Heart left ventricle (tissue), 13 donors: ENCODE data around the gene CACNG7.

Experiments
- CTCF ChIP-seq, 12 donors: fragments of 200-600 bp; sonication (generic) in 4 of 12; IDR thresholded peaks; one replicate each; pipeline versions ENCODE4 v1.5.0 to v1.8.0; 2018 to 2022; ENCODE audit warnings: antibody characterized with exemption in 12 of 12, mild to moderate bottlenecking in 5 of 12
- POLR2A ChIP-seq, 2 donors: fragments of 450-650 bp; IDR thresholded peaks; one replicate each; pipeline ENCODE4 v1.6.1; 2017; ENCODE audit warnings: antibody characterized with exemption in 2 of 2, mild to moderate bottlenecking in 2 of 2, moderate library complexity in 2 of 2
- donor health status: ischemic (EF 13 %, LVEDD 7.1; RV severe dilation, severe dysfunction).
- donor health status: DM: no; HTN: yes; CAD: no.
- donor health status: DM: no; HTN: no; CAD: no.
- donor health status: ischemic (EF 25% LVEDD 6.9; RV normal size, moderate dysfunction).
- donor health status: ischemic (EF 25% LVEDD 5.7; RV mildly dilated, moderate dysfunction).
- donor health status: ischemic (EF 35%, LVEDD 5.7; RV mildly dilated, moderate dysfunction).
- donor health status: nonischemic (EF 11% LVEDD 7.7; RV severe dilation, severe dysfunction).
- donor health status: DM: yes; HTN: yes; CAD: no.
- donor health status: PGD.
- donor health status: ischemic (EF 29% LVEDD 5.4; RV normal size, mild dysfunction).
- donor health status: nonischemic (EF 23%, LVEDD 6.1; RV moderate dilation, normal function).

GRCh38 chr19:53892301-53892980 lies 16.6 kb upstream of the CACNG7 start:
- TF ChIP-seq CTCF (IDR thresholded peaks at IDR 0.05) (no peak), POLR2A (IDR thresholded peaks at IDR 0.05) (no peak)
